ENCODE data around the gene WIPF1.

The WIPF1 gene

DNA sequence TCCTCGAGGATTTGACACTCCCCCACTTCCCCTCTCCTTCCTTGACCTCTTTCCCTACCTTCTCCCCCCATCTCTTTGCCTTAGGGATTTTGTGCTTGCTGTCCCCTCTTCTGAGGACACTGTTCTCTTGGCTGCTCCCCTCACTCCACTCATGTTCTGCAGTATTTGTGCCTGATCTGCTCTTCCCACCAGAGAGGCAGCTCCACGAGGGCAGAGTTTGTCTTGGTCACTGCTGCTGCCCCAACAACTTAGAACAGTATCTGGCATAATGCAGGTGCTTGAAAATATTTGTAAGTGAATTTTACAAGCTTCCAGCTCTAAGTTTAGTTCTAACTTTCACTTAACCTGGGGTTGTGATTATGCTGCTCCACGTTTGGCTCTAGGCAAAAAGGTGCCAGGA lies 10.0 kb upstream of the WIPF1 start:
- WGBS (ENCODE audit: extremely low coverage, insufficient coverage, low lambda C conversion rate) = no CpG with 5 or more reads among the region's 3 CpGs
- H2BK5ac ChIP-seq (ENCODE audit: low read length) = no peak overlapping the region

DNA sequence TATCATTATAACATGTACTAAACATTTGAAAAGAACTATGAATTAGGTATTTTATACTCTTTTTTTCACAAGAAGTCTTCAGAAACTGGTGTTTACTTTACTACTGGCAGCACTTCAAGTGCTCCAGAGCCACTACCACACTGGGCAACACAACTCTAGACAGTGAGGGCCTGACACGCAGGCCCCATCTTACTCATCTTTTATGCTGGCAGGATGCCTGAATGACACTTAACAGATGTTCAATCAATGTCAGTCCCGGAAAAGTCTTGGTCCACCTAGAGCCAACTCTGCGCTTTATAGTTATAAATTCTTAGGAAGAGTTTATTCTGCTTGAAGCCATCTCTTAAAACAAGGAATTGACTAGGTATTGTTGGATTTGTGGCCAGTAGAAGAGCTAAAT lies 8.7 kb upstream of the WIPF1 start:
- no peak overlapping the region for H2BK120ac ChIP-seq (ENCODE audit: low read depth, low read length)
- no peak for DNase-seq
- H3K79me2 ChIP-seq (ENCODE audit: control insufficient read depth, insufficient read depth, low read length) = no peaks in the 10 kb centered on the region
- no peak overlapping the region for H2BK15ac ChIP-seq (replicated peaks; ENCODE audit: low read depth)
- no peak overlapping the region for H4K5ac ChIP-seq (ENCODE audit: low read length)
- H3K4me1 ChIP-seq (ENCODE audit: control insufficient read depth, low read depth, low read length) = no peaks in the 10 kb centered on the region
- H3K23ac ChIP-seq (ENCODE audit: low read length) = no peak overlapping the region
- no peak overlapping the region for H4K8ac ChIP-seq (ENCODE audit: low read depth, low read length)
- H3K18ac ChIP-seq (ENCODE audit: low read length) = no peak overlapping the region
- H3K4ac ChIP-seq (ENCODE audit: low read depth, low read length) = no peak overlapping the region
- no peak overlapping the region for H3K4me3 ChIP-seq (ENCODE audit: low read length)
- no peaks in the 10 kb centered on the region for H3K79me1 ChIP-seq (ENCODE audit: low read length)
- WGBS (ENCODE audit: extremely low coverage, insufficient coverage, low lambda C conversion rate) = no CpG with 5 or more reads among the region's 3 CpGs
- H3K27me3 ChIP-seq (ENCODE audit: insufficient read depth, low read length, poor library complexity) = no peaks in the 10 kb centered on the region
- no peak overlapping the region for H3K9ac ChIP-seq (ENCODE audit: low read length)
- no peak overlapping the region for H2AK5ac ChIP-seq (ENCODE audit: low read length)
- no peaks in the 10 kb centered on the region for H3K36me3 ChIP-seq (ENCODE audit: control insufficient read depth, insufficient read depth, low read length)
- no peak overlapping the region for H3K27ac ChIP-seq (ENCODE audit: low read depth, low read length)
- no peak overlapping the region for H3K4me2 ChIP-seq (ENCODE audit: low read length)
- no peak overlapping the region for H2BK5ac ChIP-seq (ENCODE audit: low read length)
- no peak overlapping the region for H3K56ac ChIP-seq (ENCODE audit: low read length)

More for the DNA sequence above, 10.0 kb upstream of the WIPF1 start:
- Histone ChIP-seq H3K56ac (ENCODE audit: low read length) (no peak overlapping the region), H2BK15ac (replicated peaks; ENCODE audit: low read depth) (no peak overlapping the region), H3K4ac (ENCODE audit: low read depth, low read length) (no peak overlapping the region), H3K79me2 (ENCODE audit: control insufficient read depth, insufficient read depth, low read length) (no peaks in the 10 kb centered on the region), H3K9ac (ENCODE audit: low read length) (no peak overlapping the region), H4K5ac (ENCODE audit: low read length) (no peak overlapping the region), H3K79me1 (ENCODE audit: low read length) (no peaks in the 10 kb centered on the region), H3K36me3 (ENCODE audit: control insufficient read depth, insufficient read depth, low read length) (no peaks in the 10 kb centered on the region), H3K4me1 (ENCODE audit: control insufficient read depth, low read depth, low read length) (no peaks in the 10 kb centered on the region), H3K18ac (ENCODE audit: low read length) (no peak overlapping the region), H3K4me2 (ENCODE audit: low read length) (no peak overlapping the region), H3K23ac (ENCODE audit: low read length) (no peak overlapping the region), H4K8ac (ENCODE audit: low read depth, low read length) (no peak overlapping the region), H2BK120ac (ENCODE audit: low read depth, low read length) (no peak overlapping the region), H3K4me3 (ENCODE audit: low read length) (no peak overlapping the region), H3K27ac (ENCODE audit: low read depth, low read length) (no peak overlapping the region), H2AK5ac (ENCODE audit: low read length) (no peak overlapping the region), H3K27me3 (ENCODE audit: insufficient read depth, low read length, poor library complexity) (no peaks in the 10 kb centered on the region)
- DNase-seq = no peak

DNA sequence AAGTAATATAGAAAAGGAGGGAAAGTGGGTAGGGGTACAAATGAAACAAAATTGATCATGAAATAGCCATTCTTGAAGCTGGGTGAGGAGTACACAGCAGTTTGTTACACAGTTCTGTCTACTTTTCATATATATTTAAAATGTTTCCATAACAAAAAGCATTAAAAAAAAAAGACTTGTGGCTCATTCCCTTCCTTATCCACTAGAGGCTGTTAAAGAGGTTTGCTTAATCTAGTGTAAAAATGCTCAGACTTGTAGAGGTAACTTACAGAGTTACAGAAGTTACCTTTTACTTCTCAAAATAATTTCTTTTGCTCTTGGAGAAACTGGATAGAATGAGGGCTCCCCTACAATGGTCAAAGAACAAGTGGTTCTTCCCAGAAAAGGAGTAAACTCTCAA lies 8.1 kb upstream of the WIPF1 start:
- no peak overlapping the region for H2BK120ac ChIP-seq (ENCODE audit: low read depth, low read length)
- no peak overlapping the region for H3K56ac ChIP-seq (ENCODE audit: low read length)
- no peak overlapping the region for H2AK5ac ChIP-seq (ENCODE audit: low read length)
- no peak overlapping the region for H3K27ac ChIP-seq (ENCODE audit: low read depth, low read length)
- no peaks in the 10 kb centered on the region for H3K79me2 ChIP-seq (ENCODE audit: control insufficient read depth, insufficient read depth, low read length)
- H3K23ac ChIP-seq (ENCODE audit: low read length) = no peak overlapping the region
- no peaks in the 10 kb centered on the region for H3K79me1 ChIP-seq (ENCODE audit: low read length)
- H3K9ac ChIP-seq (ENCODE audit: low read length) = no peak overlapping the region
- no peak overlapping the region for H4K5ac ChIP-seq (ENCODE audit: low read length)
- DNase-seq = no peak
- no peaks in the 10 kb centered on the region for H3K27me3 ChIP-seq (ENCODE audit: insufficient read depth, low read length, poor library complexity)
- H2BK15ac ChIP-seq (replicated peaks; ENCODE audit: low read depth) = no peak overlapping the region
- H3K4me3 ChIP-seq (ENCODE audit: low read length) = no peak overlapping the region
- H4K8ac ChIP-seq (ENCODE audit: low read depth, low read length) = no peak overlapping the region
- H2BK5ac ChIP-seq (ENCODE audit: low read length) = no peak overlapping the region
- H3K4ac ChIP-seq (ENCODE audit: low read depth, low read length) = no peak overlapping the region
- no peak overlapping the region for H3K18ac ChIP-seq (ENCODE audit: low read length)
- no peaks in the 10 kb centered on the region for H3K36me3 ChIP-seq (ENCODE audit: control insufficient read depth, insufficient read depth, low read length)
- no peaks in the 10 kb centered on the region for H3K4me1 ChIP-seq (ENCODE audit: control insufficient read depth, low read depth, low read length)
- H3K4me2 ChIP-seq (ENCODE audit: low read length) = no peak overlapping the region

DNA sequence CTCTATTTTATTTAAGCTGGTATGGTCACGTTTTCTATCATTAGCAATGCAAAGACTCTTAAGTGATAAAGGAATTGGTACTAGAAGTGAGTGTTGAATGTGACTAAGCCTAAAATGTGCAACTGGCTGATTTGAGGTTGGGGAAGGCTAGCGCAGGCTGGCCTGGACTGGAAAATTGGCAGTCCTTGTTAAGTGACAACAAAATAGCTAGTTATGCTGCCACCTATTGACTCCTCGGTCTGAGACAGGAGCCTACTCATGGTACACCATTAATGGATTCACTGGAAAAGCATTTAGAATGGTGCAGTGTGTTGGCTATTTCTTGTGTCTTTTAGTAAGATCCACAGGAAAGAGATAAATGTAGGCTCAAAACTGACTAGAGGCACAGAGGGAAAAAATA lies 5.7 kb upstream of the WIPF1 start:
- H3K27ac ChIP-seq (ENCODE audit: low read depth, low read length) = no peak overlapping the region
- H2BK5ac ChIP-seq (ENCODE audit: low read length) = no peak overlapping the region

DNA sequence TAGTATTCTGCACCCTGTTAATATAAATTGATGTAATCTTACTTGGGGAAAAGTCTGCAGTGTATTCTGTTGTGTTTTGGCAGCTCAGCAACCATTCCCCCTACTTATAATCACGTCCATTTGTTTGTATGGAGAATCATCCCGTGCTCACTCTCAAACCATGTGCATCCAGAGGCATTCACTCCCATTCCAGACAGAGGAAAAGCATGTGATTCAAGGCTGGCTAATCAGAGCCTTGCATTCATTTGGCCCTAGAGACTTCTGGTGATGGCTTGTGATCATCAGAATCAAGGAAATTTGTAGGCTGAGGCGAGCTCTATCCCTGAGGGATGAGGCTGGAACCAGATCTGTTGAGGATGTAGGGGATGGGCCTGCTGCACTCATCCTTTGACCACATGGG lies 5.1 kb upstream of the WIPF1 start:
- no peak for DNase-seq
- Histone ChIP-seq H2AK5ac (ENCODE audit: low read length) (no peak overlapping the region), H2BK5ac (ENCODE audit: low read length) (no peak overlapping the region), H3K36me3 (ENCODE audit: control insufficient read depth, insufficient read depth, low read length) (no peaks in the 10 kb centered on the region), H3K23ac (ENCODE audit: low read length) (no peak overlapping the region), H3K56ac (ENCODE audit: low read length) (no peak overlapping the region), H3K18ac (ENCODE audit: low read length) (no peak overlapping the region), H2BK15ac (replicated peaks; ENCODE audit: low read depth) (no peak overlapping the region), H3K9ac (ENCODE audit: low read length) (no peak overlapping the region), H3K79me1 (ENCODE audit: low read length) (no peaks in the 10 kb centered on the region), H4K8ac (ENCODE audit: low read depth, low read length) (no peak overlapping the region), H3K27me3 (ENCODE audit: insufficient read depth, low read length, poor library complexity) (no peaks in the 10 kb centered on the region), H3K4me3 (ENCODE audit: low read length) (no peak overlapping the region), H3K4me2 (ENCODE audit: low read length) (no peak overlapping the region), H3K27ac (ENCODE audit: low read depth, low read length) (no peak overlapping the region), H3K79me2 (ENCODE audit: control insufficient read depth, insufficient read depth, low read length) (no peaks in the 10 kb centered on the region), H4K5ac (ENCODE audit: low read length) (no peak overlapping the region), H3K4ac (ENCODE audit: low read depth, low read length) (no peak overlapping the region), H3K4me1 (ENCODE audit: control insufficient read depth, low read depth, low read length) (no peaks in the 10 kb centered on the region), H2BK120ac (ENCODE audit: low read depth, low read length) (no peak overlapping the region)
- WGBS (ENCODE audit: extremely low coverage, insufficient coverage, low lambda C conversion rate) = no CpG with 5 or more reads among the region's 3 CpGs

More for the DNA sequence above, 5.7 kb upstream of the WIPF1 start:
- H3K79me1 ChIP-seq (ENCODE audit: low read length) = no peaks in the 10 kb centered on the region
- H4K5ac ChIP-seq (ENCODE audit: low read length) = no peak overlapping the region
- H3K18ac ChIP-seq (ENCODE audit: low read length) = no peak overlapping the region
- H3K79me2 ChIP-seq (ENCODE audit: control insufficient read depth, insufficient read depth, low read length) = no peaks in the 10 kb centered on the region
- no peak overlapping the region for H3K4me2 ChIP-seq (ENCODE audit: low read length)
- H3K4me3 ChIP-seq (ENCODE audit: low read length) = no peak overlapping the region
- H3K9ac ChIP-seq (ENCODE audit: low read length) = no peak overlapping the region
- no CpG with 5 or more reads among the region's 3 CpGs for WGBS (ENCODE audit: extremely low coverage, insufficient coverage, low lambda C conversion rate)
- H2BK15ac ChIP-seq (replicated peaks; ENCODE audit: low read depth) = no peak overlapping the region
- no peaks in the 10 kb centered on the region for H3K27me3 ChIP-seq (ENCODE audit: insufficient read depth, low read length, poor library complexity)
- H3K56ac ChIP-seq (ENCODE audit: low read length) = no peak overlapping the region
- no peak overlapping the region for H3K23ac ChIP-seq (ENCODE audit: low read length)
- no peak overlapping the region for H3K4ac ChIP-seq (ENCODE audit: low read depth, low read length)
- H2BK120ac ChIP-seq (ENCODE audit: low read depth, low read length) = no peak overlapping the region
- no peaks in the 10 kb centered on the region for H3K36me3 ChIP-seq (ENCODE audit: control insufficient read depth, insufficient read depth, low read length)
- no peaks in the 10 kb centered on the region for H3K4me1 ChIP-seq (ENCODE audit: control insufficient read depth, low read depth, low read length)
- H2AK5ac ChIP-seq (ENCODE audit: low read length) = no peak overlapping the region
- DNase-seq = peak; percentile 61
- H4K8ac ChIP-seq (ENCODE audit: low read depth, low read length) = no peak overlapping the region

DNA sequence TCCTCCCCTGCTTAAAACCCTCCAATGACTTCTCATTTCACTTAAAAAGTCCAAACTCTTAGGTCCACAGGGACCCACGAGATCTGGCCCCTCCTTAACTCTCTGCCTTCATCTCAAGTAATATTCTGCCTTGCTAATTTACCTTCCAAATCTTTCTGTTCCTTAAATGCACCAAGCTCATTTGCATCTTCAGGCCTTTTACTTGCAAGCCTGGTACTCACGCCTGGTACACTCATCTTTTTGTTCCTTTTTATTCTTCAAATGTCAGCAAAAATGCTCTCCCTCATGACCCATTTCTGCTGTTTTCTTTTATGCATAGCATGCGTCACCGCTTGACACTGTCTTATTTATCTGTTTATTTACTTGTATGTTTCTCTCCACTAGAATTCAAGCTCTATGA lies 2.7 kb upstream of the WIPF1 start:
- Histone ChIP-seq H4K5ac (ENCODE audit: low read length) (no peak overlapping the region), H2BK5ac (ENCODE audit: low read length) (no peak overlapping the region), H2AK5ac (ENCODE audit: low read length) (no peak overlapping the region), H3K27ac (ENCODE audit: low read depth, low read length) (no peak overlapping the region), H2BK120ac (ENCODE audit: low read depth, low read length) (no peak overlapping the region), H3K79me2 (ENCODE audit: control insufficient read depth, insufficient read depth, low read length) (no peaks in the 10 kb centered on the region), H3K4ac (ENCODE audit: low read depth, low read length) (no peak overlapping the region), H3K79me1 (ENCODE audit: low read length) (no peaks in the 10 kb centered on the region), H3K18ac (ENCODE audit: low read length) (no peak overlapping the region), H2BK15ac (replicated peaks; ENCODE audit: low read depth) (no peak overlapping the region), H3K27me3 (ENCODE audit: insufficient read depth, low read length, poor library complexity) (no peaks in the 10 kb centered on the region), H3K9ac (ENCODE audit: low read length) (no peak overlapping the region), H4K8ac (ENCODE audit: low read depth, low read length) (no peak overlapping the region), H3K4me2 (ENCODE audit: low read length) (no peak overlapping the region), H3K56ac (ENCODE audit: low read length) (no peak overlapping the region), H3K36me3 (ENCODE audit: control insufficient read depth, insufficient read depth, low read length) (no peaks in the 10 kb centered on the region), H3K23ac (ENCODE audit: low read length) (no peak overlapping the region), H3K4me3 (ENCODE audit: low read length) (no peak overlapping the region), H3K4me1 (ENCODE audit: control insufficient read depth, low read depth, low read length) (no peaks in the 10 kb centered on the region)
- no peak for DNase-seq
- WGBS (ENCODE audit: extremely low coverage, insufficient coverage, low lambda C conversion rate) = no CpG with 5 or more reads among the region's 4 CpGs

Measured in mesendoderm (in vitro differentiated cells).